ENCODE measurements around the gene EAF1. TPM values are rescaled to one million over a fixed set of nuclear protein-coding genes. Genes with fewer than 3 reads are reported as not detected.
A peak's percentile ranks its signal among the peaks of the same experiment; 100 is the strongest.

Gene EAF1
- total RNA-seq, 1 experiment from 2014 or later: 32.1 TPM

DNA sequence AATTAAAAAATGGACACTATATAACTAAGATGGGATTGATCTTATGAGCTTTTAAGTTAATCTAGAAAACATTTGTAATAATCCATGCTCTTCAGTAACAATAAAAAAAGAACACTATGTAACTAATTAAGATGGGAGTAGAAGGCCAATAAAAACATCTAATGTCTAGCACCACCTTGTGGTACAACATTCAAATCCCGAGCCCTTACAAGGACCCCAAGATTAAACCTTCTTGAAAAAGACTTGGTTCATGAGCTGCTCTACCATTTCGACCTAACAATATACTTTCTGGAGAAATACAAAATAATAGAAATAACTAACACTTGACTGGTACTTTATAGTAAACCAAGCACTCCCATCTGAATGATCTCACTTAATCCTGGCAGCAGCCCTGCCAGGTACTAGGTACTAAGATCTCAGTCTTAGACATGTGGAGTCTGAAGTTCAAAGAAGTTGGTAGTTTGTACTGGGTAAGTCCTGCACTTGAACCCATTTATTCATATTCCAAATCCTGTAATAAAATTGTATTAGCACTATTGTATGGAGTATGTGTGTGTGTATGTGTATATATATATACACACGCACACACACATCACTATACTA is 21.8 kb upstream of the EAF1 start:
- Histone ChIP-seq H3K27me3 (ENCODE audit: insufficient read depth, low read length) (no peaks in the 10 kb centered on the region), H3K27ac (ENCODE audit: low read depth, low read length) (no peak overlapping the region), H3K4me1 (ENCODE audit: control insufficient read depth in 1 of 2, insufficient read depth in 2 of 2, low read length in 2 of 2) (peaks cover 0 to 5% of the 10 kb centered on the region in 2 experiments; a peak in 1 of 4 replicates), H3K79me2 (ENCODE audit: insufficient read depth, low read length) (no peaks in the 10 kb centered on the region), H3K9me2 (ENCODE audit: insufficient read depth) (no peaks in the 10 kb centered on the region), H3K4me3 (replicated peaks in 1 of 2; ENCODE audit: low read depth in 1 of 2, low read length in 2 of 2) (no peak overlapping the region), H3K9me3 (ENCODE audit: control insufficient read depth in 1 of 2, insufficient read depth in 1 of 2, low read depth in 1 of 2, low read length in 2 of 2) (no peaks in the 10 kb centered on the region), H2AFZ (ENCODE audit: low read depth, low read length, poor library complexity, severe bottlenecking) (no peak overlapping the region), H3K36me3 (ENCODE audit: control insufficient read depth in 1 of 2, insufficient read depth in 2 of 2, low read length in 2 of 2) (peaks cover 3 to 5% of the 10 kb centered on the region in 2 experiments; a peak in 1 of 4 replicates), H4K20me1 (ENCODE audit: insufficient read depth) (no peaks in the 10 kb centered on the region), H3K4me2 (ENCODE audit: low read length) (no peak overlapping the region), H3K9ac (ENCODE audit: low read length) (no peak overlapping the region)
- peak; percentile 48 for DNase-seq (ENCODE audit: low read depth, low spot score)
- POLR2A ChIA-PET: no interaction called here
- RAD21 ChIA-PET (ENCODE audit: low non-redundant PET in 1 of 2, low total read pairs in 2 of 2, uncharacterized antibody in 2 of 2, unreplicated experiment in 2 of 2): interaction anchor here (1.0 to 1.6 kb wide), 4 partner anchors 138 to 298 kb away, joined by 3 to 9 read pairs (median 6); no protein-coding TSS in a partner anchor
- ATAC-seq: peak; percentile 81
- TF ChIP-seq EGR1 (IDR thresholded peaks at IDR 0.05; ENCODE audit: low read depth): no peak
- peak; percentile 74 for TF ChIP-seq RAD21 (IDR thresholded peaks at IDR 0.05; ENCODE audit: low read depth)
- TF ChIP-seq ZFX (IDR thresholded peaks at IDR 0.05): no peak
- TF ChIP-seq SRF (IDR thresholded peaks at IDR 0.05; ENCODE audit: low read depth): no peak
- no peak for TF ChIP-seq ZNF274 (IDR thresholded peaks at IDR 0.05; ENCODE audit: low read depth, low read length)
- TF ChIP-seq, protein P1, sequence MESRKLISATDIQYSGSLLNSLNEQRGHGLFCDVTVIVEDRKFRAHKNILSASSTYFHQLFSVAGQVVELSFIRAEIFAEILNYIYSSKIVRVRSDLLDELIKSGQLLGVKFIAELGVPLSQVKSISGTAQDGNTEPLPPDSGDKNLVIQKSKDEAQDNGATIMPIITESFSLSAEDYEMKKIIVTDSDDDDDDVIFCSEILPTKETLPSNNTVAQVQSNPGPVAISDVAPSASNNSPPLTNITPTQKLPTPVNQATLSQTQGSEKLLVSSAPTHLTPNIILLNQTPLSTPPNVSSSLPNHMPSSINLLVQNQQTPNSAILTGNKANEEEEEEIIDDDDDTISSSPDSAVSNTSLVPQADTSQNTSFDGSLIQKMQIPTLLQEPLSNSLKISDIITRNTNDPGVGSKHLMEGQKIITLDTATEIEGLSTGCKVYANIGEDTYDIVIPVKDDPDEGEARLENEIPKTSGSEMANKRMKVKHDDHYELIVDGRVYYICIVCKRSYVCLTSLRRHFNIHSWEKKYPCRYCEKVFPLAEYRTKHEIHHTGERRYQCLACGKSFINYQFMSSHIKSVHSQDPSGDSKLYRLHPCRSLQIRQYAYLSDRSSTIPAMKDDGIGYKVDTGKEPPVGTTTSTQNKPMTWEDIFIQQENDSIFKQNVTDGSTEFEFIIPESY (IDR thresholded peaks at IDR 0.05; ENCODE audit: extremely low read depth, insufficient replicate concordance, low read length): no peak
- TF ChIP-seq, protein P2, sequence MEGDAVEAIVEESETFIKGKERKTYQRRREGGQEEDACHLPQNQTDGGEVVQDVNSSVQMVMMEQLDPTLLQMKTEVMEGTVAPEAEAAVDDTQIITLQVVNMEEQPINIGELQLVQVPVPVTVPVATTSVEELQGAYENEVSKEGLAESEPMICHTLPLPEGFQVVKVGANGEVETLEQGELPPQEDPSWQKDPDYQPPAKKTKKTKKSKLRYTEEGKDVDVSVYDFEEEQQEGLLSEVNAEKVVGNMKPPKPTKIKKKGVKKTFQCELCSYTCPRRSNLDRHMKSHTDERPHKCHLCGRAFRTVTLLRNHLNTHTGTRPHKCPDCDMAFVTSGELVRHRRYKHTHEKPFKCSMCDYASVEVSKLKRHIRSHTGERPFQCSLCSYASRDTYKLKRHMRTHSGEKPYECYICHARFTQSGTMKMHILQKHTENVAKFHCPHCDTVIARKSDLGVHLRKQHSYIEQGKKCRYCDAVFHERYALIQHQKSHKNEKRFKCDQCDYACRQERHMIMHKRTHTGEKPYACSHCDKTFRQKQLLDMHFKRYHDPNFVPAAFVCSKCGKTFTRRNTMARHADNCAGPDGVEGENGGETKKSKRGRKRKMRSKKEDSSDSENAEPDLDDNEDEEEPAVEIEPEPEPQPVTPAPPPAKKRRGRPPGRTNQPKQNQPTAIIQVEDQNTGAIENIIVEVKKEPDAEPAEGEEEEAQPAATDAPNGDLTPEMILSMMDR (IDR thresholded peaks at IDR 0.05 in 2 of 3, conservative IDR thresholded peaks at IDR 0.05 in 1 of 3; ENCODE audit: borderline replicate concordance in 1 of 3, insufficient read depth in 1 of 3, low read depth in 2 of 3, low read length in 2 of 3): peak; percentile 55 to 74 (median 69)
- no peak for TF ChIP-seq JUND (IDR thresholded peaks at IDR 0.05)
- TF ChIP-seq CBX3 (IDR thresholded peaks at IDR 0.05; ENCODE audit: low read depth): no peak
- TF ChIP-seq, protein P3, sequence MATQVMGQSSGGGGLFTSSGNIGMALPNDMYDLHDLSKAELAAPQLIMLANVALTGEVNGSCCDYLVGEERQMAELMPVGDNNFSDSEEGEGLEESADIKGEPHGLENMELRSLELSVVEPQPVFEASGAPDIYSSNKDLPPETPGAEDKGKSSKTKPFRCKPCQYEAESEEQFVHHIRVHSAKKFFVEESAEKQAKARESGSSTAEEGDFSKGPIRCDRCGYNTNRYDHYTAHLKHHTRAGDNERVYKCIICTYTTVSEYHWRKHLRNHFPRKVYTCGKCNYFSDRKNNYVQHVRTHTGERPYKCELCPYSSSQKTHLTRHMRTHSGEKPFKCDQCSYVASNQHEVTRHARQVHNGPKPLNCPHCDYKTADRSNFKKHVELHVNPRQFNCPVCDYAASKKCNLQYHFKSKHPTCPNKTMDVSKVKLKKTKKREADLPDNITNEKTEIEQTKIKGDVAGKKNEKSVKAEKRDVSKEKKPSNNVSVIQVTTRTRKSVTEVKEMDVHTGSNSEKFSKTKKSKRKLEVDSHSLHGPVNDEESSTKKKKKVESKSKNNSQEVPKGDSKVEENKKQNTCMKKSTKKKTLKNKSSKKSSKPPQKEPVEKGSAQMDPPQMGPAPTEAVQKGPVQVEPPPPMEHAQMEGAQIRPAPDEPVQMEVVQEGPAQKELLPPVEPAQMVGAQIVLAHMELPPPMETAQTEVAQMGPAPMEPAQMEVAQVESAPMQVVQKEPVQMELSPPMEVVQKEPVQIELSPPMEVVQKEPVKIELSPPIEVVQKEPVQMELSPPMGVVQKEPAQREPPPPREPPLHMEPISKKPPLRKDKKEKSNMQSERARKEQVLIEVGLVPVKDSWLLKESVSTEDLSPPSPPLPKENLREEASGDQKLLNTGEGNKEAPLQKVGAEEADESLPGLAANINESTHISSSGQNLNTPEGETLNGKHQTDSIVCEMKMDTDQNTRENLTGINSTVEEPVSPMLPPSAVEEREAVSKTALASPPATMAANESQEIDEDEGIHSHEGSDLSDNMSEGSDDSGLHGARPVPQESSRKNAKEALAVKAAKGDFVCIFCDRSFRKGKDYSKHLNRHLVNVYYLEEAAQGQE (IDR thresholded peaks at IDR 0.05; ENCODE audit: low read depth): no peak
- TF ChIP-seq FOSL1 (IDR thresholded peaks at IDR 0.05; ENCODE audit: low read depth): no peak
- no peak for TF ChIP-seq ELF1 (IDR thresholded peaks at IDR 0.05; ENCODE audit: borderline replicate concordance, low read depth)
- CTCF ChIA-PET: interaction anchor here (0.6 to 2.2 kb wide), 17 partner anchors 14 to 484 kb away, joined by 3 to 72 read pairs (median 4); partner anchors contain the start of gene CAPN7
- intact Hi-C loops (cut with micrococcal nuclease): loop anchor here (2.0 kb wide), 2 partner anchors 137 to 297 kb away; no protein-coding TSS in a partner anchor
- no TSS peak for BruUV-seq (replicated peaks)

Measured in HCT116 (cell line).